Esophagus squamous epithelium (tissue), 5 donors: Measurements from ENCODE around the gene ERICH4. TPM values are rescaled to one million over a fixed set of nuclear protein-coding genes. Genes with fewer than 3 reads are reported as not detected.

ENCODE experiments used
- DNase-seq: peaks from one replicate; lab custom pipeline; 2025; lab: John Stamatoyannopoulos, UW
- H3K27ac ChIP-seq, 4 donors: fragments of 200-600 bp; sonication (generic); one replicate each; pipeline ENCODE4 v1.5.1; 2016 to 2019; ENCODE audit warnings: mild to moderate bottlenecking in 1 of 4
- H3K27me3 ChIP-seq, 4 donors: fragments of 200-600 bp; sonication (generic); 1 replicate in 3 of 4; 2 replicates in 1 of 4; pipeline versions ENCODE4 v1.5.1 to v1.6.0; 2017 to 2021; ENCODE audit warnings: antibody characterized with exemption in 1 of 4
- H3K36me3 ChIP-seq, 3 donors: fragments of 200-600 bp; sonication (generic); one replicate each; pipeline ENCODE4 v1.5.1; 2016 to 2019
- H3K4me1 ChIP-seq, 3 donors: fragments of 200-600 bp; sonication (generic); one replicate each; pipeline ENCODE4 v1.5.1; 2017 to 2019
- H3K4me3 ChIP-seq, 4 donors: fragments of 200-600 bp; sonication (generic); 1 replicate in 3 of 4; 2 replicates in 1 of 4; pipeline ENCODE4 v1.5.1; 2016 to 2019; ENCODE audit warnings: mild to moderate bottlenecking in 2 of 4, moderate library complexity in 1 of 4
- H3K9me3 ChIP-seq, 3 donors: fragments of 200-600 bp; sonication (generic); one replicate each; pipeline ENCODE4 v1.5.1; 2016 to 2019
- POLR2A ChIP-seq, 4 donors: fragments of 450-650 bp; IDR thresholded peaks; one replicate each; pipeline ENCODE4 v1.6.1; 2017; ENCODE audit warnings: antibody characterized with exemption in 4 of 4, mild to moderate bottlenecking in 4 of 4, moderate library complexity in 3 of 4
- WGBS, 2 donors: methylation state at CpG; one replicate each; pipeline ENCODE4 v1.1.5; 2018; 5-methylcytosine and 5-hydroxymethylcytosine counted together
- intact Hi-C: fragments of 100-400 bp; cut with DNase I; formaldehyde crosslinking; loops from one replicate; pipeline ENCODE4 v1.15.0; 2022
- total RNA-seq, 4 donors: library from RNA; depleted of rRNA; stranded (reverse); fragments of >200 nt; gene quantifications; one replicate each; pipeline ENCODE4 v1.1.0, GENCODE V29; 2016
- TF ChIP-seq, protein P1 (sequence below), 6 experiments: fragments of 450-650 bp in 4 of 6; fragments of 200-600 bp in 2 of 6; sonication (generic) in 2 of 6; IDR thresholded peaks; one replicate each; pipeline ENCODE4 v1.5.1; 2016 to 2019; ENCODE audit warnings: antibody characterized with exemption in 6 of 6, mild to moderate bottlenecking in 4 of 6, moderate library complexity in 4 of 6
- donor health status: DM: yes; HTN: yes; CAD: no.

ERICH4 gene
- total RNA-seq, 4 donors from 2014 or later = not detected

DNA sequence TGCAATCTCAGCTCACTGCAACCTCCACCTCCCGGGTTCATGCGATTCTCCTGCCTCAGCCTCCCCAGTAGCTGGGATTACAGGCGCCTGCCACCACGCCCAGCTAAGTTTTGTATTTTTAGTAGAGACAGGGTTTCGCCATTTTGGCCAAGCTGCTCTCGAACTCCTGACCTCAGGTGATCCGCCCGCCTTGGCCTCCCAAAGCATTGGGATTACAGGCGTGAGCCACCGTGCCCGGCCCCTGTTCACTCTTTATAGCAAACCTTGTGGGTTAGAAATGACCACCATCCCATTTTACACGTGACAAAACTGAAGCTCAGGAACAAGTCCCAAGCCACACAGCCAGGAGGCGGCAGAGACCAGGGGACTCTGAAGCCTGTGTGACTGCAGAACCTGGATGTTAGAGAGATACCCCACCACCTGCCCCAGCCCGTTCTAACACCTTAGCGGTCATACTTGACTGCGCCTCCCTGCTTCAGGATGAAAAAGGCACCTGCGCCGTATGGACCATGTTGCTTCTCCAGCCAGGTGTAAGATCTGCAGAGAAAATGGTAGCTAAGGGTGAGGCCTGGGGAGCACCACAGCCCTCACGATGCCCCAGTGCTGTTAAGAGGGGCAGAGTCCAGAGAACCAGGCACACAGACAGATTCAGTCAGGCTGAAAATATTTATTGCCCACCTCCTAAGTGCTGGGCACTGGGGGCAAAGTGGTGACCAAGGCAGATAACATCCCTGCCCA lies 6.9 kb upstream of the ERICH4 start:
- no peak for DNase-seq
- 90 to 94% methylated on average over 9 to 12 of the region's 19 CpGs for WGBS, 2 donors
- TF ChIP-seq, protein P1, sequence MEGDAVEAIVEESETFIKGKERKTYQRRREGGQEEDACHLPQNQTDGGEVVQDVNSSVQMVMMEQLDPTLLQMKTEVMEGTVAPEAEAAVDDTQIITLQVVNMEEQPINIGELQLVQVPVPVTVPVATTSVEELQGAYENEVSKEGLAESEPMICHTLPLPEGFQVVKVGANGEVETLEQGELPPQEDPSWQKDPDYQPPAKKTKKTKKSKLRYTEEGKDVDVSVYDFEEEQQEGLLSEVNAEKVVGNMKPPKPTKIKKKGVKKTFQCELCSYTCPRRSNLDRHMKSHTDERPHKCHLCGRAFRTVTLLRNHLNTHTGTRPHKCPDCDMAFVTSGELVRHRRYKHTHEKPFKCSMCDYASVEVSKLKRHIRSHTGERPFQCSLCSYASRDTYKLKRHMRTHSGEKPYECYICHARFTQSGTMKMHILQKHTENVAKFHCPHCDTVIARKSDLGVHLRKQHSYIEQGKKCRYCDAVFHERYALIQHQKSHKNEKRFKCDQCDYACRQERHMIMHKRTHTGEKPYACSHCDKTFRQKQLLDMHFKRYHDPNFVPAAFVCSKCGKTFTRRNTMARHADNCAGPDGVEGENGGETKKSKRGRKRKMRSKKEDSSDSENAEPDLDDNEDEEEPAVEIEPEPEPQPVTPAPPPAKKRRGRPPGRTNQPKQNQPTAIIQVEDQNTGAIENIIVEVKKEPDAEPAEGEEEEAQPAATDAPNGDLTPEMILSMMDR (IDR thresholded peaks at IDR 0.05) = no peak
- TF ChIP-seq POLR2A (IDR thresholded peaks at IDR 0.05) = no peak
- no peak overlapping the region for H3K4me3 ChIP-seq
- H3K36me3 ChIP-seq = peaks cover 7 to 68% (median 17%) of the 10 kb centered on the region in 3 donors
- peaks cover 5 to 24% (median 7%) of the 10 kb centered on the region in 3 donors for H3K4me1 ChIP-seq
- H3K27me3 ChIP-seq = no peaks in the 10 kb centered on the region
- no peak overlapping the region for H3K27ac ChIP-seq
- no peaks in the 10 kb centered on the region for H3K9me3 ChIP-seq
- intact Hi-C loops = no loop called here

DNA sequence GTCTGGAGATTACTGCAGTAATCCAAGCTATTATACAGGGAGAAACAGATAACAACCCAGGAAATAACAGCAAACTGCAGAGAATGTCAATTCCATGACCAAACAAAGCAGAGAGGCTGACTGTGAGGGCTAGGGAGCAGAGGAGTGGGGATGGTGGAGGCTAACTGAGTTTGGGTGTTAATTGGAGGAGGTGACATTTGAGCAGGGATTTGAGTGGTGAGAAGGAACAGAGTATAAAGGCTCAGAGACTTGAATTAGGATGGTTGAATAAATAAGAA lies 6.3 kb upstream of the ERICH4 start:
- H3K27ac ChIP-seq = no peak overlapping the region
- peaks cover 5 to 29% (median 7%) of the 10 kb centered on the region in 3 donors for H3K4me1 ChIP-seq
- intact Hi-C loops = no loop called here
- peaks cover 0 to 3% (median 0%) of the 10 kb centered on the region in 4 donors for H3K27me3 ChIP-seq
- H3K9me3 ChIP-seq = no peaks in the 10 kb centered on the region
- H3K36me3 ChIP-seq = peaks cover 7 to 63% (median 14%) of the 10 kb centered on the region in 3 donors
- no peak for DNase-seq
- TF ChIP-seq, protein P1 (IDR thresholded peaks at IDR 0.05) = no peak
- TF ChIP-seq POLR2A (IDR thresholded peaks at IDR 0.05) = no peak
- H3K4me3 ChIP-seq = no peak overlapping the region

GRCh38 chr19:41437944-41438574 lies 4.9 kb upstream of the ERICH4 start:
- H3K4me3 ChIP-seq = no peak overlapping the region
- H3K4me1 ChIP-seq = peaks cover 5 to 31% (median 7%) of the 10 kb centered on the region in 3 donors
- H3K27me3 ChIP-seq = peaks cover 0 to 12% (median 0%) of the 10 kb centered on the region in 4 donors
- no peak for DNase-seq
- peaks cover 0 to 48% (median 3%) of the 10 kb centered on the region in 3 donors for H3K36me3 ChIP-seq
- no peaks in the 10 kb centered on the region for H3K9me3 ChIP-seq
- TF ChIP-seq POLR2A (IDR thresholded peaks at IDR 0.05) = no peak
- TF ChIP-seq, protein P1 (IDR thresholded peaks at IDR 0.05) = no peak
- H3K27ac ChIP-seq = no peak overlapping the region
- 83 to 88% methylated on average over 7 of the region's 7 CpGs for WGBS, 2 donors
- intact Hi-C loops = no loop called here

GRCh38 chr19:41439441-41440222 lies 3.3 kb upstream of the ERICH4 start, which contains the start of gene DMAC2:
DMAC2 (minus strand) TSS chr19:41439912; CDS start chr19:41439899, 13 bp downstream.
- DNase-seq = peak; percentile 86
- Histone ChIP-seq H3K4me3 (peak within 1 kb of the TSS; percentile 74 to 95 (median 82)), H3K27me3 (peaks cover 0 to 14% (median 0%) of the 10 kb centered on the region in 4 donors), H3K36me3 (peaks cover 0 to 35% (median 0%) of the 10 kb centered on the region in 3 donors), H3K9me3 (no peaks in the 10 kb centered on the region), H3K27ac (peak within 1 kb of the TSS; percentile 97 to 98 (median 97)), H3K4me1 (peaks cover 5 to 31% (median 7%) of the 10 kb centered on the region in 3 donors)
- intact Hi-C loops = loop anchor here (10.0 kb wide), 1 partner anchor 125 kb away; no protein-coding TSS in a partner anchor
- 0 to 1% methylated on average over 15 to 17 of the region's 40 CpGs for WGBS, 2 donors
- TF ChIP-seq POLR2A (IDR thresholded peaks at IDR 0.05) = peak in 2 of 4 donors; percentile 59 to 75
- TF ChIP-seq, protein P1 (IDR thresholded peaks at IDR 0.05) = peak; percentile 20 to 60 (median 46)
